Activated CD4-positive, alpha-beta T cell treated with anti-CD3 and anti-CD28 coated beads, Interleukin-2, Interleukin-4, amounts not matched to agents 100 ng/mL and 50 ng/mL, durations not matched to agents 16 hours and 8 hours (primary cell): Measurements from ENCODE around the gene INTS13.
"Not testable (repeated sequence)": the region's sequence is repeated elsewhere in the genome, so short reads cannot be mapped to it uniquely, and the experiment has no call there.

ENCODE experiments used
- DNase-seq: peaks from one replicate; pipeline ENCODE4 v3.0.0-alpha.2; 2020; ENCODE audit warnings: low spot score

Gene INTS13

GRCh38 chr12:26869908-26870459, 67.8 kb downstream of the INTS13 start:
- DNase-seq = no peak

DNA sequence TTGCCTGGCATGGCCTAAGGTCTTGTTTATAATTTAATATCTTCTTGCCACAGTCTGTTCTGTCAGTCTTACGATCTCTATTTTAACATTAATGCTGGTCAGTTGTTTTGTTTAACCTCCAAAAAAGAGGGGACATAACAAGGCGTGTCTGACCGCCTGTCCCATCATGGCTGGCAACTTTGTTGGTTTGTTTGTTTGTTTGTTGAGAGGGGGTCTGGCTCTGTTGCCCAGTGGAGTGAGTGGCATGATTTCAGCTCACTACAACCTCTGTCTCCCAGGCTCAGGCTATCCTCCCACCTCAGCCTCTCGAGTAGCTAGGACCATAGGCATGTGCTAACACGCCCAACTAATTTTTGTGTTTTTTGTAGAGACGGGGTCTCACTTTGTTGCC, 68.7 kb downstream of the INTS13 start:
- DNase-seq = no peak

- no peak for DNase-seq
These were observed 69.2 kb downstream of the INTS13 start for GRCh38 chr12:26868447-26869103.

DNA sequence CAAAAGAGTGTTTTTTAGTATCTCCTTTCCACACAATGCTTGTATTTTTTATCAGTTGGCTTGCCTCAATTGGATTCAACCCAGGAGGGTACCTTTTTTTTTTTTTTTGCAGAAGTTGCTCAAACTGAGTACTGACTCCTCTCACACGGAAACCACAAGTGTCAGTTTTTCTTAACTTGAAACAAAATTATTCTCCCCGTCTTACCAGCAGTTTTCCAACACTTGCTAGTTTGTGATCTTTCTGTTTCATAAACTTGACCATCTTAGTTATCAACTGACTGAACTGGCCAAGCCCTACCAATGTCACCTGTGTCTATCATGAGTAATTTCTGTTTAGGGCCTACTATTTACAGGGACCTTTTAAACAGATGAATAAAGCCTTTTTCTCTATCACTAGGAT, 70.7 kb downstream of the INTS13 start:
- DNase-seq = peak; percentile 72

DNA sequence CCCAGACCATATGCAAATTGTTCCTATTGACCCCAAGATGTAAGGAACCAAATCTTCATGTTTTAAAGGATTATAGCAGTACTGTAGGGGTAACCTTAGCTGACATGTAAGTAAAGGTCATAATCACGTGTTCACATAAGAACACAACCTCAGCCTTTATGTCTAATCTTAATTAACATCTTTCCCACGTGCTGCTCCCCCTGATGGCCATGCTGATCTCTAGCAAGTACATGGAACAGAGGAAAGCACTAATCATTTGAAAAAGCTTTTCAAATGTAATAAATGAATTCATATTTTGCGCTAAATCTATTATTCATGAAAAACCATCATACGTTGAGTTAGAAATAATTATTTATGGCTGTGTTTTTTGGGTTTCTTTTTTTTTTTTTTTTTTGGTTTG, 74.3 kb downstream of the INTS13 start:
- DNase-seq = no peak

- not testable (repeated sequence) for DNase-seq
These were observed 75.0 kb downstream of the INTS13 start for GRCh38 chr12:26862787-26863186.

DNA sequence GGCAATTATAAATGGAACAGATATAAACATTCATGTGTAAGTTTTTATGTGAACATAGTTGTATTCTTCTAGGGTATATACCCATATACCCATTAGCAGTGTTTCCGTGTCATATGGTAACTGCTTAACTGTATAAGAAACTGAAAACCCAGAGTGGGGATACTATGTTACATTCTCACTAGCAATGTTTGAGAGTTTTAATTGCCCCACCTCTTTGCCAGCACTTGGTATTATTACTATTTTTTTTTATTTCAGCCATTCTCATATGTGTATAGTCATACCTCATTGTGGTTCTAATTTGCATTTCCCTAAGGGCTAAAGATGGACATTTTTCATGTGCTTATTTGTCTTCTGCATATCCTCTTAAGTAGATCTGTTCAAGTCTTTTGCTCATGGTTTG, 76.1 kb downstream of the INTS13 start:
- DNase-seq = no peak

GRCh38 chr12:26857465-26858176, 80.2 kb downstream of the INTS13 start:
- no peak for DNase-seq

DNA sequence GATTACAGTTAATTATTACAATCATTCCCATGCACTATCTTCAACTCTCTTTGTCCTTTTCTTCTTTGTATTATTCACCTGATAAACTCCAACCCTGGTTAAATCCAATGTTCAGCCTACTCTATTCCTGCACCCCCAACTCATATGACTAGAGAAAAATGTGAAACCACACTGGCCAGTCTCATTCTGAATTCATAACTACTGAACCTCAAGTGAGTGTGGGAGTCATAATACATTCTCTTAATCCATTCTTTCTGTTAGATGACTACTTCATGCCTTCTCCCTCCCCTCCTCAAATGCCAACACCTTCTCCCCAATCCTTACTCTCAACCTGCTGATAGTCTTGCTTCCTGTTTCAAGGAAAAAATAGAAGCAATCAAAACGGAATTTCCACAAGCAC, 82.4 kb downstream of the INTS13 start:
- DNase-seq = no peak
